Calu3 (cell line): ENCODE results near the gene DUSP28. TPM values are rescaled to one million over a fixed set of nuclear protein-coding genes. Genes with fewer than 3 reads are reported as not detected.
"Not testable (repeated sequence)": the region's sequence is repeated elsewhere in the genome, so short reads cannot be mapped to it uniquely, and the experiment has no call there.

ENCODE experiments used
- BruUV-seq: library from RNA; stranded (reverse); fragments of 400-500 nt; replicated peaks from 2 replicates; lab custom pipeline; 2021; lab: Mats Ljungman, UMichigan
- CTCF ChIA-PET: fragments of 300-600 bp; sonication (Branson Sonifier 250); formaldehyde crosslinking; loops from one replicate; lab custom pipeline; 2022; ENCODE audit warnings: antibody characterized with exemption; lab: Charles Lee
- DNase-seq: peaks from one replicate; pipeline ENCODE4 v3.0.0; 2022
- H3K27ac Mint-ChIP-seq: one replicate; pipeline ENCODE4 v1.8.0; 2022; ENCODE audit warnings: mixed read lengths; ENCODE audit not compliant: unreplicated experiment
- H3K27me3 Mint-ChIP-seq: one replicate; pipeline ENCODE4 v1.8.0; 2022; ENCODE audit warnings: mixed read lengths; ENCODE audit not compliant: unreplicated experiment
- H3K36me3 Mint-ChIP-seq: one replicate; pipeline ENCODE4 v1.8.0; 2022; ENCODE audit warnings: mild to moderate bottlenecking, moderate library complexity, mixed read lengths; ENCODE audit not compliant: insufficient read depth, unreplicated experiment
- H3K4me1 Mint-ChIP-seq: one replicate; pipeline ENCODE4 v1.8.0; 2022; ENCODE audit warnings: mild to moderate bottlenecking, low read depth, mixed read lengths; ENCODE audit not compliant: unreplicated experiment
- H3K4me3 Mint-ChIP-seq: one replicate; pipeline ENCODE4 v1.8.0; 2022; ENCODE audit warnings: mild to moderate bottlenecking, low read depth, moderate library complexity, mixed read lengths; ENCODE audit not compliant: unreplicated experiment
- H3K9me3 Mint-ChIP-seq: one replicate; pipeline ENCODE4 v1.8.0; 2022; ENCODE audit warnings: low read depth, mixed read lengths; ENCODE audit not compliant: unreplicated experiment
- intact Hi-C: fragments of 100-400 bp; cut with micrococcal nuclease; formaldehyde crosslinking; loops from one replicate; pipeline ENCODE4 v1.10.0; 2022; ENCODE audit not compliant: unreplicated experiment
- total RNA-seq: library from RNA; stranded (reverse); gene quantifications from 2 replicates; pipeline ENCODE4 v1.2.3, GENCODE V29; 2022
- TF ChIP-seq, protein P1 (sequence below): fragments of 200-600 bp; IDR thresholded peaks from one replicate; pipeline ENCODE4 v1.8.0; 2022; ENCODE audit warnings: antibody characterized with exemption; ENCODE audit not compliant: unreplicated experiment

DUSP28 gene
- total RNA-seq, 1 experiment from 2014 or later: 8.5 TPM

DNA sequence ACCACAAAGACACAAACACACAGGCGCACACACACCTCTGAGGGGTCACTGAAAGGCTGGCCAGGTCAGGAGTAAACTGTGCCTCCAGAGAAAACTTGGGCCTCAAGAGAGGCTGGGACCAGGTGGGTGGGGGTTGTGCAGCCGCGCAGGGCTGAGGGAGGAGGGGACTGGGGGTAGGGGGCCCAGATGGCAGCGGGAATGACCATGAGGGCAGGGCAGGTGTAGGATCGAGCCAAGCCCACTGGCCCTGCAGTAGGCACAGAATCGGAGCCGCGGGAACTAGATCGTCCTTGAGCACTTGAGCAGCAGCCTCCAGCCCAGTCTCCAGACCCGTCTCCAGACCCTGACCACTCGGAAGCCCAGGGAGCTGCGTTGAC is 39.2 kb upstream of the DUSP28 start:
- TF ChIP-seq, protein P1, sequence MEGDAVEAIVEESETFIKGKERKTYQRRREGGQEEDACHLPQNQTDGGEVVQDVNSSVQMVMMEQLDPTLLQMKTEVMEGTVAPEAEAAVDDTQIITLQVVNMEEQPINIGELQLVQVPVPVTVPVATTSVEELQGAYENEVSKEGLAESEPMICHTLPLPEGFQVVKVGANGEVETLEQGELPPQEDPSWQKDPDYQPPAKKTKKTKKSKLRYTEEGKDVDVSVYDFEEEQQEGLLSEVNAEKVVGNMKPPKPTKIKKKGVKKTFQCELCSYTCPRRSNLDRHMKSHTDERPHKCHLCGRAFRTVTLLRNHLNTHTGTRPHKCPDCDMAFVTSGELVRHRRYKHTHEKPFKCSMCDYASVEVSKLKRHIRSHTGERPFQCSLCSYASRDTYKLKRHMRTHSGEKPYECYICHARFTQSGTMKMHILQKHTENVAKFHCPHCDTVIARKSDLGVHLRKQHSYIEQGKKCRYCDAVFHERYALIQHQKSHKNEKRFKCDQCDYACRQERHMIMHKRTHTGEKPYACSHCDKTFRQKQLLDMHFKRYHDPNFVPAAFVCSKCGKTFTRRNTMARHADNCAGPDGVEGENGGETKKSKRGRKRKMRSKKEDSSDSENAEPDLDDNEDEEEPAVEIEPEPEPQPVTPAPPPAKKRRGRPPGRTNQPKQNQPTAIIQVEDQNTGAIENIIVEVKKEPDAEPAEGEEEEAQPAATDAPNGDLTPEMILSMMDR: no peak
- Mint-ChIP-seq H3K4me1 (no peaks in the 10 kb centered on the region), H3K27ac (peak overlapping the region; percentile 6), H3K4me3 (peak overlapping the region; percentile 4), H3K9me3 (no peaks in the 10 kb centered on the region), H3K36me3 (peaks cover 34% of the 10 kb centered on the region), H3K27me3 (no peaks in the 10 kb centered on the region)
- DNase-seq: no peak
- intact Hi-C loops: no loop called here
- CTCF ChIA-PET: no interaction called here
- no TSS peak for BruUV-seq

DNA sequence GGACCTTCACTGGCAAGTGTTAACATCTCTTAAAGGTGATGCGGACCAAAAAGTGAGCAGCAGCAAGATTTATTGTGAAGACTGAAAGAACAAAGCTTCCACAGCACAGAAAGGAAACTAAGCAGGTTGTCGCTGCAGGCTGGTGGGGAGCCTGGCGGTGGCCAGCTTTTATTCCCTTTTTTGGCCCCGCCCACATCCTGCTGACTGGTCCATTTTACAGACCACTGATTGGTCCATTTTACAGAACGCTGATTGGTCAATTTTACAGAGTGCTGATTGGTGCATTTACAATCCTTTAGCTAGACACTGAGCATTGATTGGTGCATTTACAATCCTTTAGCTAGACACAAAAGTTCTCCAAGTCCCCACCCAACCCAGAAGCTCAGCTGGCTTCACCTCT is 38.3 kb upstream of the DUSP28 start:
- H3K27me3 Mint-ChIP-seq, H3K4me1 Mint-ChIP-seq, H3K4me3 Mint-ChIP-seq, H3K9me3 Mint-ChIP-seq, H3K27ac Mint-ChIP-seq, intact Hi-C loops, DNase-seq, BruUV-seq, CTCF ChIA-PET: not testable (repeated sequence)
- H3K36me3 Mint-ChIP-seq: peaks cover 35% of the 10 kb centered on the region

DNA sequence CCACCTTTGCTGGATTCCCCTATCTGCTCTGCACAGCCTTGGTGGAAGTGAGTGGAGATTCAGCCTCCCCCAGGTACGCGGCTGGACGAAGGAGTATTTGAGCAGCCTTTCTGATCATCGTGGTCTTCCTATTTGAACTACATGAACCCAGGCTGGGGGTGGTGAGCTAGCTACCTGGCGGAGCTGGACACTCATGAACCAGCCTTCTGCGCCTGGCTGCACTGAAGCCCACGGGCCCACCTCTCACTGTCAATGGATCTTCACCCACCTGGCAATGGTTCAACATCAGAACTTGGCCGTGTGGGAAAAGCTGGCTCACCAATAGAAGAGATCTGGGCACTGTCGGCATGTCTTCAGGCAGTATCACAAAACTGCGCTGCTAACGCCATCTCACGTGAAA is 37.8 kb upstream of the DUSP28 start:
- H3K4me3 Mint-ChIP-seq: no peak overlapping the region
- intact Hi-C loops: no loop called here
- H3K36me3 Mint-ChIP-seq: peaks cover 40% of the 10 kb centered on the region
- BruUV-seq: no TSS peak
- CTCF ChIA-PET: no interaction called here
- DNase-seq: no peak
- H3K9me3 Mint-ChIP-seq: peaks cover 4% of the 10 kb centered on the region
- H3K27ac Mint-ChIP-seq: no peak overlapping the region
- TF ChIP-seq, protein P1: no peak
- H3K27me3 Mint-ChIP-seq: no peaks in the 10 kb centered on the region
- H3K4me1 Mint-ChIP-seq: no peaks in the 10 kb centered on the region

DNA sequence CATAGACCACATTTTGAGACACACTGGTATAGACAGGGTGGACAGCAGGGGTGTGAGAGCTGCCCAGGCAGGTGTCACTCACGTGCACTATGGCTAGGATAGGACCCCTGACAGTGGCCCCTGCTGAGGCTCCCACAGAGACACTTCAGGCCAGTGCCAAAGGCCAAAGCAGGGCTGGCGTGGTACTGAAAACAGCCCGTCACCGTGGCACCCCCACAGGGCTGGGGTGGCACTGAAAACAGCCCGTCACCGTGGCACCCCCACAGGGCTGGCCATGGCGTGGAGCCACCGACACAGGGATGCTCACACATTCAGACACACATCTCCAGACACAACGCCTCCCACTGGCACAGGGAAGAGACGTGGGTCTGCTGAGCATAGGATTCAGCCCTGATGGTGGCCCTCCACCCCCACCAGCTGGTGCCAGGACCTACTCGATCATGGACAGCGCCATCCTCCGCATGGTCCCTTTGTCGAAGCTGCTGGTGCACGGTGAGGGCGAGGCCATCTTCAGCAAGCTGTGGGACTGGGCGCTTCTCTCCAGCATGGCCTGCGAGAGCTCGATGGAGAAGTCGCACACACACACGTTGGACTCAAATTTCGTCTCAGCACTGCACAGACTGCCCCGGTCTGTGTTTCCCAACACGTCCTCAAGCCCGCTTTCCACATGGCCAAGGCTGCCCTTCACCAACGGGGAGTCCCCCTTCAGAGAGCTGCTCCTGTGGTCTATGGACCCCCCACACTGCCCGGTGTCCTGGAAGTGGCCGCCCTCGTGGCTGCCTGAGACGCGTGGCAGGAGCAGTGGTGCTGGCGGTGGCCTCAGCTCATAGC is 36.5 kb upstream of the DUSP28 start:
- Mint-ChIP-seq H3K4me1 (no peaks in the 10 kb centered on the region), H3K4me3 (no peak overlapping the region), H3K27me3 (no peaks in the 10 kb centered on the region), H3K27ac (no peak overlapping the region), H3K9me3 (peaks cover 4% of the 10 kb centered on the region), H3K36me3 (peaks cover 42% of the 10 kb centered on the region)
- TF ChIP-seq, protein P1: no peak
- CTCF ChIA-PET: no interaction called here
- DNase-seq: no peak
- intact Hi-C loops: no loop called here
- no TSS peak for BruUV-seq
